ENCODE results near the gene BCLAF1. TPM values are rescaled to one million over a fixed set of nuclear protein-coding genes. Genes with fewer than 3 reads are reported as not detected.
A peak's percentile ranks its signal among the peaks of the same experiment; 100 is the strongest.

The BCLAF1 gene
- total and polyA plus RNA-seq, 2 experiments from 2014 or later: 133 to 151 TPM

- Mint-ChIP-seq H3K36me3 (ENCODE audit: low read depth) (no peaks in the 10 kb centered on the region), H3K27ac (no peak overlapping the region), H3K9me3 (no peaks in the 10 kb centered on the region), H3K4me3 (no peak overlapping the region), H3K4me1 (no peaks in the 10 kb centered on the region), H3K27me3 (ENCODE audit: insufficient read depth, low read depth, poor library complexity) (no peaks in the 10 kb centered on the region)
- Histone ChIP-seq H3K4me3 (no peak overlapping the region), H4K20me1 (replicated peaks; ENCODE audit: insufficient read depth) (no peaks in the 10 kb centered on the region), H2AFZ (0 out of 2 replicates have a peak overlapping the region, but pooled peaks have one; percentile 24), H3F3A (replicated peaks; ENCODE audit: low read depth) (no peaks in the 10 kb centered on the region), H3K4me1 (ENCODE audit: insufficient read depth) (no peaks in the 10 kb centered on the region), H3K79me2 (replicated peaks; ENCODE audit: insufficient read depth) (no peaks in the 10 kb centered on the region), H3K9me2 (ENCODE audit: insufficient read depth) (no peaks in the 10 kb centered on the region), H3K36me3 (ENCODE audit: insufficient read depth) (no peaks in the 10 kb centered on the region), H3K27me3 (ENCODE audit: insufficient read depth) (no peaks in the 10 kb centered on the region), H3K4me2 (no peak overlapping the region), H3K27ac (ENCODE audit: low read depth) (no peak overlapping the region)
- TF ChIP-seq EZH2 (IDR thresholded peaks at IDR 0.05; ENCODE audit: low read depth, unreplicated experiment): no peak
- TF ChIP-seq POLR2AphosphoS5 (IDR thresholded peaks at IDR 0.05; ENCODE audit: low read depth): no peak
- peak; percentile 41; the same call in 1 of the 2 replicates for TF ChIP-seq CREB1 (CRISPR knock-in tag; IDR thresholded peaks at IDR 0.05; ENCODE audit: low read depth)
- TF ChIP-seq ETS1 (IDR thresholded peaks at IDR 0.05): no peak
- TF ChIP-seq NANOG (IDR thresholded peaks at IDR 0.05; ENCODE audit: borderline replicate concordance): no peak
- no peak for TF ChIP-seq ZNF331 (CRISPR knock-in tag; IDR thresholded peaks at IDR 0.05; ENCODE audit: low read depth)
- TF ChIP-seq ZNF462 (CRISPR knock-in tag; IDR thresholded peaks at IDR 0.05): no peak
- ATAC-seq (no peak), DNase-seq (ENCODE audit: low spot score) (no peak)
These were observed 36.5 kb upstream of the BCLAF1 start for GRCh38 chr6:136326038-136326553.

Measured in GM23338 (cell line).